OCI-LY1 (cell line): Measurements from ENCODE around the gene DBNL.

Source experiments
- H2AFZ ChIP-seq: fragments of 200-600 bp; sonication (generic), shearing (Covaris generic); 2 replicates; pipeline ENCODE4 v1.6.0; 2014; ENCODE audit warnings: antibody characterized with exemption, mild to moderate bottlenecking, low read length
- H3F3A ChIP-seq: fragments of 200-600 bp; sonication (generic), shearing (Covaris generic); 2 replicates; pipeline ENCODE4 v1.6.0; 2014; ENCODE audit warnings: mild to moderate bottlenecking, antibody characterized with exemption, low read length, moderate library complexity; ENCODE audit not compliant: insufficient read depth
- H3K27ac ChIP-seq: fragments of 200-600 bp; sonication (generic); 2 replicates; pipeline ENCODE4 v1.5.1; 2014; ENCODE audit warnings: low read length, mixed run types, mild to moderate bottlenecking, low read depth; ENCODE audit not compliant: poor library complexity, severe bottlenecking
- H3K27me3 ChIP-seq: fragments of 200-600 bp; sonication (generic); 2 replicates; pipeline ENCODE4 v1.6.0; 2014; ENCODE audit warnings: antibody characterized with exemption, mild to moderate bottlenecking, low read length, moderate library complexity; ENCODE audit not compliant: insufficient read depth
- H3K36me3 ChIP-seq: fragments of 200-600 bp; sonication (generic); 2 replicates; pipeline ENCODE4 v1.6.1; 2014; ENCODE audit warnings: mild to moderate bottlenecking, antibody characterized with exemption, low read length, moderate library complexity, mixed read lengths; ENCODE audit not compliant: insufficient read depth
- H3K4me1 ChIP-seq: fragments of 200-600 bp; sonication (generic); 2 replicates; pipeline ENCODE4 v1.5.1; 2014; ENCODE audit warnings: mild to moderate bottlenecking, low read length, moderate library complexity; ENCODE audit not compliant: insufficient read depth, severe bottlenecking
- H3K4me2 ChIP-seq: fragments of 200-600 bp; sonication (generic), shearing (Covaris generic); 2 replicates; pipeline ENCODE4 v1.6.1; 2014; ENCODE audit warnings: low read length
- H3K4me3 ChIP-seq: fragments of 200-600 bp; sonication (generic); 2 replicates; pipeline ENCODE4 v1.5.1; 2014; ENCODE audit warnings: low read length, low read depth, mild to moderate bottlenecking, mixed read lengths; ENCODE audit not compliant: poor library complexity, severe bottlenecking
- H3K79me2 ChIP-seq: fragments of 200-600 bp; shearing (Covaris generic); 2 replicates; pipeline ENCODE4 v1.6.1; 2016; ENCODE audit warnings: mixed run types, low read length, mixed read lengths; ENCODE audit not compliant: insufficient read depth
- H3K9ac ChIP-seq: fragments of 200-600 bp; sonication (generic), shearing (Covaris generic); 2 replicates; pipeline ENCODE4 v1.6.1; 2014; ENCODE audit warnings: mild to moderate bottlenecking, low read length, mixed read lengths
- H3K9me2 ChIP-seq: fragments of 200-600 bp; sonication (generic), shearing (Covaris generic); 2 replicates; pipeline ENCODE4 v1.6.1; 2014; ENCODE audit warnings: low read depth, mild to moderate bottlenecking, low read length, mixed read lengths
- H3K9me3 ChIP-seq: fragments of 200-600 bp; shearing (Covaris generic); 2 replicates; pipeline ENCODE4 v1.6.1; 2014; ENCODE audit warnings: low read length, mixed read lengths
- H4K20me1 ChIP-seq: fragments of 200-600 bp; sonication (generic), shearing (Covaris generic); 2 replicates; pipeline ENCODE4 v1.6.0; 2016; ENCODE audit warnings: mild to moderate bottlenecking, low read length; ENCODE audit not compliant: insufficient read depth
- EZH2 ChIP-seq: fragments of 200-600 bp; sonication (generic), shearing (Covaris generic); IDR thresholded peaks from 2 replicates; pipeline ENCODE4 v1.8.0; 2017; ENCODE audit warnings: borderline replicate concordance, mixed run types, mild to moderate bottlenecking, antibody characterized with exemption, low read length, moderate library complexity, mixed read lengths
- TF ChIP-seq, protein P1 (sequence below): fragments of 200-600 bp; sonication (generic), shearing (Covaris generic); IDR thresholded peaks from 2 replicates; pipeline ENCODE4 v1.5.1; 2017; ENCODE audit warnings: mild to moderate bottlenecking, antibody characterized with exemption, low read length, moderate library complexity, mixed read lengths

The DBNL gene

DNA sequence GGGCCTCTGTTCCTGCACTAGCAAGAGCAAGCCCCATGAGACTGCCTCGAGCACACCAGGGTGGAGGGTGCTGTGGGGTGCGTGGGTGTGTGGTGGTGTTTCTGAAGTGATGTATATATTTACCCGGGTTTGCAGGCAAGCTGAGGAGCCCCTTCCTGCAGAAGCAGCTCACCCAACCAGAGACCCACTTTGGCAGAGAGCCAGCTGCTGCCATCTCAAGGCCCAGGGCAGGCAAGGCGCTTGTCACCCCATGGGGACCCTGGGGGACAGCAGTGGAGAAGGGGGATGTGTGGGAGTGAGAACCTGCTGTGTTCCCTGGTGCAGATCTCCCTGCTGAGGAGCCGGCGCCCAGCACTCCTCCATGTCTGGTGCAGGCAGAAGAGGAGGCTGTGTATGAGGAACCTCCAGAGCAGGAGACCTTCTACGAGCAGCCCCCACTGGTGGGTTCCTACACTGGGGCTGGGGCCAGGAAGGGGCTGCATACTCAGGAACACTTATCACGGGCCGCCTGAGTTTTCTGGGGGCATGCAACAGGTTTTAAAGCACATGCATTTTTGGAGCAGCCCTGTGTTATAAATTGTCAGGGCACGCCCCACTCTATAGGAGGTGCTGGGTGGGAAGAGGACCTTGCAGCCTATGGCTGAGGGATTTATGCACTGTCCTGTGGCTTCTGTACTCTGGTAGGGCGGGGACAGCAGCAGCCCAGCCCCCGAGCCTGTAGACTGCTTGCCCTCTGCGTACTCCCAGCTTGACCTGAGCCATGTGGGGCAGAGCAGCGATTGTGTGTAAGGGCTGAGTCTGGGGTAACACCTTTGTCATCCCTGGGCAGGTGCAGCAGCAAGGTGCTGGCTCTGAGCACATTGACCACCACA is 15.0 kb downstream of the DBNL start:
- H3K9me3 ChIP-seq: no peaks in the 10 kb centered on the region
- no peaks in the 10 kb centered on the region for H3K79me2 ChIP-seq
- H3K4me2 ChIP-seq: no peak overlapping the region
- no peaks in the 10 kb centered on the region for H3F3A ChIP-seq
- no peaks in the 10 kb centered on the region for H3K27me3 ChIP-seq
- H2AFZ ChIP-seq: no peak overlapping the region
- H3K4me1 ChIP-seq: peaks cover 12% of the 10 kb centered on the region
- H3K27ac ChIP-seq: peak overlapping the region; percentile 54
- peaks cover 85% of the 10 kb centered on the region for H3K36me3 ChIP-seq
- H4K20me1 ChIP-seq: no peaks in the 10 kb centered on the region
- no peak overlapping the region for H3K4me3 ChIP-seq
- no peaks in the 10 kb centered on the region for H3K9me2 ChIP-seq
- TF ChIP-seq, protein P1, sequence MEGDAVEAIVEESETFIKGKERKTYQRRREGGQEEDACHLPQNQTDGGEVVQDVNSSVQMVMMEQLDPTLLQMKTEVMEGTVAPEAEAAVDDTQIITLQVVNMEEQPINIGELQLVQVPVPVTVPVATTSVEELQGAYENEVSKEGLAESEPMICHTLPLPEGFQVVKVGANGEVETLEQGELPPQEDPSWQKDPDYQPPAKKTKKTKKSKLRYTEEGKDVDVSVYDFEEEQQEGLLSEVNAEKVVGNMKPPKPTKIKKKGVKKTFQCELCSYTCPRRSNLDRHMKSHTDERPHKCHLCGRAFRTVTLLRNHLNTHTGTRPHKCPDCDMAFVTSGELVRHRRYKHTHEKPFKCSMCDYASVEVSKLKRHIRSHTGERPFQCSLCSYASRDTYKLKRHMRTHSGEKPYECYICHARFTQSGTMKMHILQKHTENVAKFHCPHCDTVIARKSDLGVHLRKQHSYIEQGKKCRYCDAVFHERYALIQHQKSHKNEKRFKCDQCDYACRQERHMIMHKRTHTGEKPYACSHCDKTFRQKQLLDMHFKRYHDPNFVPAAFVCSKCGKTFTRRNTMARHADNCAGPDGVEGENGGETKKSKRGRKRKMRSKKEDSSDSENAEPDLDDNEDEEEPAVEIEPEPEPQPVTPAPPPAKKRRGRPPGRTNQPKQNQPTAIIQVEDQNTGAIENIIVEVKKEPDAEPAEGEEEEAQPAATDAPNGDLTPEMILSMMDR: no peak
- no peak overlapping the region for H3K9ac ChIP-seq

DNA sequence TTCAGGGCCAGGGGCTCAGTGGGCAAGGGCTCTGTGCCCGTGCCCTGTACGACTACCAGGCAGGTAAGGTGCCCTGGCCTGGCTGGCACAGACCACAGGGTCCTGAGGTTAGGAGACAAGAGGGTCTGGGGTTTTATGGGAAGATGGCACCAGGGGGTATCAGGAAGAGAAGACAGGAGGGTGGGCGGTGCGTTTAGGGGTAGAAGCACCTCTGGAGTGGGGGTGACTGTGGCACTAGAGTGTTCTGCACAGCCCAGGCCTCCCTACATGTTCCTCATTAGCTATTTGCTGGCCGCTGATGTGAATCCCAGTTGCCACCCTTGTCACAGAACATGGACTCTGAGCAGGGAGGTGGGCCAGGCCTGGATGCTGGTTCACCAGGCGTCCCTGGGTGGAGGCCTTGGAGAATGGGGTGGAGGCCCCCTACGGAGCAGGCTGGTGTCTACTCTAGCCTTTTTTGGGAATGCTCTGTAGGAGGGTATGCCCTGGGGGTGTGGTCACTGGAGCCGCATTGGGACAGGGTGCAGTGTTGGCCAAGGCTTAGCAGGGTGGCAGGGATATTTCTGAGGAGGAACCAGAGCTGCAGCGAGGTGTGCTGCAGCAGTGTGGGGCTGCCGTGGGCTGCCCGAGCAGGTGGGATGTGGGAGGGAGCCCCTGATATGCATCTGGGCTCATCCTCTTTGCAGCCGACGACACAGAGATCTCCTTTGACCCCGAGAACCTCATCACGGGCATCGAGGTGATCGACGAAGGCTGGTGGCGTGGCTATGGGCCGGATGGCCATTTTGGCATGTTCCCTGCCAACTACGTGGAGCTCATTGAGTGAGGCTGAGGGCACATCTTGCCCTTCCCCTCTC is 15.8 kb downstream of the DBNL start:
- no peaks in the 10 kb centered on the region for H3F3A ChIP-seq
- no peaks in the 10 kb centered on the region for H3K9me3 ChIP-seq
- H3K27ac ChIP-seq: no peak overlapping the region
- no peak overlapping the region for H3K9ac ChIP-seq
- no peak overlapping the region for H3K4me3 ChIP-seq
- TF ChIP-seq, protein P1: no peak
- TF ChIP-seq EZH2: no peak
- H3K4me1 ChIP-seq: peaks cover 12% of the 10 kb centered on the region
- H3K27me3 ChIP-seq: no peaks in the 10 kb centered on the region
- no peak overlapping the region for H2AFZ ChIP-seq
- no peaks in the 10 kb centered on the region for H3K79me2 ChIP-seq
- no peak overlapping the region for H3K4me2 ChIP-seq
- H3K36me3 ChIP-seq: peaks cover 76% of the 10 kb centered on the region
- H3K9me2 ChIP-seq: no peaks in the 10 kb centered on the region
- H4K20me1 ChIP-seq: no peaks in the 10 kb centered on the region

GRCh38 chr7:44060948-44061644 is 16.6 kb downstream of the DBNL start:
- H3K27ac ChIP-seq: no peak overlapping the region
- peaks cover 69% of the 10 kb centered on the region for H3K36me3 ChIP-seq

More at GRCh38 chr7:44060948-44061644, 16.6 kb downstream of the DBNL start:
- Histone ChIP-seq H3K27me3 (no peaks in the 10 kb centered on the region), H3K4me3 (no peak overlapping the region), H4K20me1 (no peaks in the 10 kb centered on the region), H3F3A (no peaks in the 10 kb centered on the region), H3K4me2 (no peak overlapping the region), H2AFZ (no peak overlapping the region), H3K79me2 (no peaks in the 10 kb centered on the region), H3K9ac (no peak overlapping the region), H3K9me3 (no peaks in the 10 kb centered on the region), H3K9me2 (no peaks in the 10 kb centered on the region), H3K4me1 (peaks cover 12% of the 10 kb centered on the region)
- TF ChIP-seq, protein P1: no peak
- no peak for TF ChIP-seq EZH2
